MCF 10A (cell line): ENCODE measurements around the gene RAB35. TPM values are rescaled to one million over a fixed set of nuclear protein-coding genes. Genes with fewer than 3 reads are reported as not detected.

Experiments
- BruUV-seq: library from RNA; stranded (reverse); fragments of 400-500 nt; replicated peaks from 2 replicates; lab custom pipeline; 2021; lab: Mats Ljungman, UMichigan
- CTCF ChIA-PET: fragments of 300-600 bp; sonication (Branson Sonifier 250); formaldehyde crosslinking; extraction: SDS; loops from one replicate; lab custom pipeline; 2021; ENCODE audit warnings: antibody characterized with exemption, inconsistent platforms; lab: Yijun Ruan, JAX
- POLR2A ChIA-PET: fragments of 300-600, 350-650 bp; sonication (Branson Sonifier 250); formaldehyde crosslinking; extraction: SDS; loops from one replicate; lab custom pipeline; 2020; ENCODE audit warnings: antibody characterized with exemption, inconsistent platforms; lab: Yijun Ruan, JAX
- DNase-seq: peaks from one replicate; pipeline ENCODE4 v3.0.0-alpha.2; 2018; ENCODE audit not compliant: unreplicated experiment
- H3K27ac Mint-ChIP-seq: one replicate; pipeline ENCODE4 v1.8.0; 2022; ENCODE audit warnings: mild to moderate bottlenecking, low read depth, mixed read lengths; ENCODE audit not compliant: unreplicated experiment
- H3K27me3 Mint-ChIP-seq: one replicate; pipeline ENCODE4 v1.8.0; 2022; ENCODE audit warnings: mixed read lengths; ENCODE audit not compliant: insufficient read depth, unreplicated experiment
- H3K36me3 Mint-ChIP-seq: one replicate; pipeline ENCODE4 v1.8.0; 2022; ENCODE audit warnings: mild to moderate bottlenecking, moderate library complexity, mixed read lengths; ENCODE audit not compliant: insufficient read depth, unreplicated experiment
- H3K4me1 Mint-ChIP-seq: one replicate; pipeline ENCODE4 v1.8.0; 2022; ENCODE audit warnings: mixed read lengths; ENCODE audit not compliant: insufficient read depth, unreplicated experiment
- H3K4me3 Mint-ChIP-seq: one replicate; pipeline ENCODE4 v1.8.0; 2022; ENCODE audit warnings: mild to moderate bottlenecking, moderate library complexity, mixed read lengths; ENCODE audit not compliant: unreplicated experiment
- H3K9me3 Mint-ChIP-seq: one replicate; pipeline ENCODE4 v1.8.0; 2022; ENCODE audit warnings: mixed read lengths; ENCODE audit not compliant: unreplicated experiment
- CTCF ChIP-seq: fragments of 200-600 bp; IDR thresholded peaks from one replicate; pipeline ENCODE4 v1.8.0; 2022; ENCODE audit warnings: antibody characterized with exemption, mild to moderate bottlenecking; ENCODE audit not compliant: unreplicated experiment
- intact Hi-C: fragments of 100-400 bp; cut with micrococcal nuclease; formaldehyde crosslinking; loops from 2 replicates; pipeline ENCODE4 v1.14.1; 2022
- total RNA-seq: library from RNA; stranded (reverse); gene quantifications from 2 replicates; pipeline ENCODE4 v1.2.3, GENCODE V29; 2022

RAB35 gene
- total RNA-seq, 1 experiment from 2014 or later, result 57.8 TPM

- ChIA-PET CTCF (interaction anchor here (0.9 kb wide), 1 partner anchor 79 kb away, joined by 4 read pairs; the partner anchor contains the start of gene BICDL1), POLR2A (interaction anchor here (0.5 to 1.6 kb wide), 2 partner anchors 20 to 194 kb away, joined by 3 to 4 read pairs; no protein-coding TSS in a partner anchor)
- intact Hi-C loops, result no loop called here
- no peak overlapping the region for H3K4me3 Mint-ChIP-seq
- no peak for TF ChIP-seq CTCF
- peaks cover 31% of the 10 kb centered on the region for H3K36me3 Mint-ChIP-seq
- H3K9me3 Mint-ChIP-seq, result no peaks in the 10 kb centered on the region
- H3K27ac Mint-ChIP-seq, result no peak overlapping the region
- BruUV-seq, result no TSS peak
- H3K4me1 Mint-ChIP-seq, result peaks cover 5% of the 10 kb centered on the region
- H3K27me3 Mint-ChIP-seq, result no peaks in the 10 kb centered on the region
- no peak for DNase-seq
Observed at GRCh38 chr12:120067084-120067869, 49.3 kb downstream of the RAB35 start.

- H3K27ac Mint-ChIP-seq, result no peak overlapping the region
- BruUV-seq, result no TSS peak
- CTCF ChIA-PET, result no interaction called here
- no peak for TF ChIP-seq CTCF
- peaks cover 13% of the 10 kb centered on the region for H3K4me1 Mint-ChIP-seq
- POLR2A ChIA-PET, result interaction anchor here (0.6 to 2.0 kb wide), 5 partner anchors 11 to 24 kb away, joined by 4 to 8 read pairs (median 4); no protein-coding TSS in a partner anchor
- no peak overlapping the region for H3K4me3 Mint-ChIP-seq
- DNase-seq, result no peak
- intact Hi-C loops, result no loop called here
- no peaks in the 10 kb centered on the region for H3K9me3 Mint-ChIP-seq
- no peaks in the 10 kb centered on the region for H3K27me3 Mint-ChIP-seq
- peaks cover 22% of the 10 kb centered on the region for H3K36me3 Mint-ChIP-seq
Observed at GRCh38 chr12:120066341-120066740, 50.2 kb downstream of the RAB35 start.

- Mint-ChIP-seq H3K9me3 (no peaks in the 10 kb centered on the region), H3K4me3 (no peak overlapping the region), H3K27ac (no peak overlapping the region), H3K36me3 (peaks cover 16% of the 10 kb centered on the region), H3K4me1 (peaks cover 22% of the 10 kb centered on the region), H3K27me3 (no peaks in the 10 kb centered on the region)
- CTCF ChIA-PET, result interaction anchor here (0.7 to 1.6 kb wide), 3 partner anchors 13 to 383 kb away, joined by 3 to 5 read pairs (median 4); no protein-coding TSS in a partner anchor
- no TSS peak for BruUV-seq
- no peak for DNase-seq
- POLR2A ChIA-PET, result interaction anchor here (0.6 to 2.0 kb wide), 5 partner anchors 10 to 52 kb away, joined by 3 to 8 read pairs (median 4); no protein-coding TSS in a partner anchor
- no peak for TF ChIP-seq CTCF
- intact Hi-C loops, result no loop called here
Observed at GRCh38 chr12:120065472-120065871, 51.1 kb downstream of the RAB35 start.
